SU-DHL-6 (cell line): Measurements from ENCODE around the gene HLTF.

Experiments used
- H2AFZ ChIP-seq: fragments of 200-600 bp; sonication (generic); 2 replicates; pipeline ENCODE4 v1.6.1; 2014; ENCODE audit warnings: low read depth, mild to moderate bottlenecking, moderate library complexity, mixed read lengths, antibody characterized with exemption, low read length; ENCODE audit not compliant: severe bottlenecking
- H3F3A ChIP-seq: fragments of 200-600 bp; shearing (Covaris generic); 2 replicates; pipeline ENCODE4 v1.6.0; 2016; ENCODE audit warnings: antibody characterized with exemption, mild to moderate bottlenecking; ENCODE audit not compliant: insufficient read depth
- H3K27ac ChIP-seq: fragments of 200-600 bp; sonication (generic); 2 replicates; pipeline ENCODE4 v1.5.1; 2016; ENCODE audit warnings: low read depth, mild to moderate bottlenecking, low read length, moderate library complexity, mixed read lengths
- H3K27me3 ChIP-seq: fragments of 200-600 bp; sonication (generic), shearing (Covaris generic); 2 replicates; pipeline ENCODE4 v1.6.0; 2014; ENCODE audit warnings: mild to moderate bottlenecking, low read length
- H3K36me3 ChIP-seq: fragments of 200-600 bp; sonication (generic); 2 replicates; pipeline ENCODE4 v1.6.1; 2014; ENCODE audit warnings: mild to moderate bottlenecking, low read length, mixed read lengths
- H3K4me2 ChIP-seq: fragments of 300-600, 200-600 bp; shearing (Covaris generic), sonication (generic); 2 replicates; pipeline ENCODE4 v1.6.0; 2014; ENCODE audit warnings: low read length, low read depth, mild to moderate bottlenecking; ENCODE audit not compliant: poor library complexity, severe bottlenecking
- H3K4me3 ChIP-seq: fragments of 200-600 bp; sonication (generic); 2 replicates; pipeline ENCODE4 v1.5.1; 2014; ENCODE audit warnings: antibody characterized with exemption, low read length, mild to moderate bottlenecking, mixed read lengths; ENCODE audit not compliant: insufficient read depth, poor library complexity, severe bottlenecking
- H3K79me2 ChIP-seq: fragments of 200-600 bp; sonication (generic); 2 replicates; pipeline ENCODE4 v1.6.1; 2014; ENCODE audit warnings: mild to moderate bottlenecking, low read length, moderate library complexity; ENCODE audit not compliant: insufficient read depth
- H3K9ac ChIP-seq: fragments of 200-600 bp; sonication (generic); 2 replicates; pipeline ENCODE4 v1.7.0; 2014; ENCODE audit warnings: mild to moderate bottlenecking, low read length
- H3K9me2 ChIP-seq: fragments of 200-600 bp; sonication (generic); replicated peaks from 2 replicates; pipeline ENCODE4 v1.6.1; 2014; ENCODE audit warnings: low read length; ENCODE audit not compliant: insufficient read depth
- H3K9me3 ChIP-seq: fragments of 200-600 bp; sonication (generic); 2 replicates; pipeline ENCODE4 v1.6.1; 2014; ENCODE audit warnings: low read length, mixed read lengths; ENCODE audit not compliant: insufficient read depth
- H4K20me1 ChIP-seq: fragments of 200-600 bp; sonication (generic); 2 replicates; pipeline ENCODE4 v1.6.1; 2014; ENCODE audit warnings: low read depth, mild to moderate bottlenecking, antibody characterized with exemption, low read length, moderate library complexity, mixed read lengths
- CTCF ChIP-seq: fragments of 200-600 bp; sonication (generic); IDR thresholded peaks from one replicate; pipeline ENCODE4 v1.5.1; 2017; ENCODE audit warnings: antibody characterized with exemption, mild to moderate bottlenecking, low read length, moderate library complexity; ENCODE audit not compliant: insufficient read depth, poor library complexity, severe bottlenecking
- EZH2phosphoT487 ChIP-seq: fragments of 200-600 bp; sonication (generic), shearing (Covaris generic); conservative IDR thresholded peaks from 2 replicates; pipeline ENCODE4 v1.6.1; 2018; ENCODE audit warnings: mild to moderate bottlenecking, antibody characterized with exemption, low read length, moderate library complexity, mixed read lengths

HLTF gene

GRCh38 chr3:149016669-149017541 is 69.4 kb downstream of the HLTF start:
- TF ChIP-seq EZH2phosphoT487 (no peak), CTCF (no peak)

GRCh38 chr3:149016242-149016641 is 70.1 kb downstream of the HLTF start:
- H3K9me2 ChIP-seq, result no peaks in the 10 kb centered on the region
- H3K27me3 ChIP-seq, result no peaks in the 10 kb centered on the region
- no peaks in the 10 kb centered on the region for H3K9me3 ChIP-seq
- no peak overlapping the region for H3K27ac ChIP-seq
- no peaks in the 10 kb centered on the region for H3K79me2 ChIP-seq
- H3F3A ChIP-seq, result no peaks in the 10 kb centered on the region
- no peak overlapping the region for H3K9ac ChIP-seq
- no peak overlapping the region for H3K4me2 ChIP-seq
- H3K4me3 ChIP-seq, result no peak overlapping the region
- no peaks in the 10 kb centered on the region; the same call in 1 of the 2 replicates for H3K36me3 ChIP-seq
- no peak for TF ChIP-seq EZH2phosphoT487
- TF ChIP-seq CTCF, result no peak
- H4K20me1 ChIP-seq, result no peaks in the 10 kb centered on the region
- H2AFZ ChIP-seq, result no peak overlapping the region

More at GRCh38 chr3:149016669-149017541, 69.4 kb downstream of the HLTF start:
- Histone ChIP-seq H3K4me3 (no peak overlapping the region), H3F3A (no peaks in the 10 kb centered on the region), H3K27me3 (no peaks in the 10 kb centered on the region), H2AFZ (no peak overlapping the region), H3K4me2 (no peak overlapping the region), H3K9me3 (no peaks in the 10 kb centered on the region), H4K20me1 (no peaks in the 10 kb centered on the region), H3K36me3 (no peaks in the 10 kb centered on the region; the same call in 1 of the 2 replicates), H3K79me2 (no peaks in the 10 kb centered on the region), H3K9ac (no peak overlapping the region), H3K27ac (no peak overlapping the region), H3K9me2 (no peaks in the 10 kb centered on the region)

- no peak for TF ChIP-seq EZH2phosphoT487
- no peak for TF ChIP-seq CTCF
- no peaks in the 10 kb centered on the region for H3K9me2 ChIP-seq
- no peak overlapping the region for H2AFZ ChIP-seq
- H3K4me3 ChIP-seq, result no peak overlapping the region
- no peak overlapping the region for H3K4me2 ChIP-seq
- no peaks in the 10 kb centered on the region for H3K27me3 ChIP-seq
- no peaks in the 10 kb centered on the region for H4K20me1 ChIP-seq
- no peaks in the 10 kb centered on the region for H3K9me3 ChIP-seq
- no peak overlapping the region for H3K9ac ChIP-seq
- H3K79me2 ChIP-seq, result no peaks in the 10 kb centered on the region
- H3K36me3 ChIP-seq, result no peaks in the 10 kb centered on the region; the same call in 1 of the 2 replicates
- H3F3A ChIP-seq, result no peaks in the 10 kb centered on the region
- no peak overlapping the region for H3K27ac ChIP-seq
These were observed 70.9 kb downstream of the HLTF start for GRCh38 chr3:149015393-149015792.
